GM20431 (cell line): ENCODE data around the gene CELF4.

Source experiments
- in situ Hi-C: fragments of 300-500 bp; cut with MseI, MboI; formaldehyde crosslinking; loops from one replicate; pipeline ENCODE4 v1.15.0; 2020; ENCODE audit warnings: low sequenced_read_pairs; ENCODE audit not compliant: unreplicated experiment

Gene CELF4

GRCh38 chr18:37252854-37253393 is 312.7 kb downstream of the CELF4 start:
- in situ Hi-C loops, result no loop called here

- in situ Hi-C loops, result no loop called here
These were observed 313.3 kb downstream of the CELF4 start for GRCh38 chr18:37252342-37252741.

- in situ Hi-C loops, result no loop called here
These were observed 313.9 kb downstream of the CELF4 start for GRCh38 chr18:37251679-37252078.

DNA sequence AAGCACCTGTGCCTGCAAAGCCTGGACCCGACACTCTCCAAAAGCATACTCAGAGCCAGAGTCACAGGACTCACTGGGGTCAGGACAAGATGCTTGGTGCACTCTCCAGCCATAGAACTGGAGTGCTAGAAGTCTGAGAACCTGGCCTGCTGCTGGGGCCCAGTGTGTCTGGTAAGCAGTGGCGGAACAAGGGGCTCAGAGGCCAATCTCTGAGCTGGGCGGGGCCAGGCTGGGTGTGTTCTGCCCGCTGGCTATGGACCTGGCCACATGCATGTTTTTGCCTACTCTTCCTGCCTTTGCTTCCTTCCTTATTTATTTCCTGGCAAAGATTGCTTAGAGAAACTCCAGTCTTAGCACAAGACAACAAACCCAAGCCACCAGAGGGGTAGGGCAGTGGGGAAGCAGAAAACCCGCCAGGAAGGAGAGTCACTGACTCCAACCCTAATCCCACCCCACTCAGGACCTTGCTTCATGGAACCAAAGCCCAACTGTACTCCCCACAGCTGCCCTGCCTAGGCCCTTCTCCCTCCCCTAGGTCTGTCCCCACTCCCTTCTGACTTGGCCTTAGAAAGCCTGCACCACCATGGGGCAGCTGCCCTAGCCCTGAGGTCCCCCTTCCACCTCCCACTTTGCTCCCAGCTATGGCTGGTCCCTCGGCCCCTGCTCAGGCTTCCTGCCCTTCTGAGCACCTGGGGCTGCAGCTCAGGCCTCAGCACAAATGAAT is 315.5 kb downstream of the CELF4 start:
- in situ Hi-C loops, result no loop called here

- in situ Hi-C loops, result no loop called here
These were observed 316.3 kb downstream of the CELF4 start for GRCh38 chr18:37249171-37249886.

GRCh38 chr18:37248281-37248680 is 317.3 kb downstream of the CELF4 start:
- in situ Hi-C loops, result no loop called here

DNA sequence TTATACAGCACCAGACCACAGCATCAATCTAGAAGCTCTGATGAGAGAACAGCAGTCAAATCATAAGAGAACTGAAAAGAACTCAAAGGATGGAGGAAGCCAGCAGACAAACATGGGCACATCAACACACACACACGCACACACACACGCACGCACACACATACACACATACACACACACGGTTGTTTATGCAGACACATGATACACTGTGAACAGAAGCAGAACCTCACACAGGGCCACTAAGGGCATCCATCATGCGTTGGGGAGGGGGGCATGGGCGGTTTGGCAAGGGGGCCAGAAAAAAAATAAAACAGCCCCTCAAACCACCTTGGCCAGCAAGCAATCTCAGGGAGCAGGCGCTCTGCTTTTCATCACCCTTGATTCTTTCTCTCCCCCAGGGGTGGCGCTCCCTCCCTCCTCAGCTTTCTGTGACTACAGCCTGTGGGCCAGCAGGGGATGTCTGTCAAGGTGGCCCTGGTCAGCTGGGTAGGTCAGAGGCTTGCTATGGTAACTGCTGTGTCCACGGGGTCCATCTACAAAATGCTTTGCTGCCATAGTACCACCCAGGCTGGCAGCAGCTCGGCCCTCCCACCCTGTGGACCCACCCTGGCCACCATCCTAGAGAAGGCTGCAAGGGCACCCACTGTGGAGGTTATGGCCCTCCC is 318.0 kb downstream of the CELF4 start:
- in situ Hi-C loops, result no loop called here

GRCh38 chr18:37246779-37247340 is 318.7 kb downstream of the CELF4 start:
- in situ Hi-C loops, result no loop called here

DNA sequence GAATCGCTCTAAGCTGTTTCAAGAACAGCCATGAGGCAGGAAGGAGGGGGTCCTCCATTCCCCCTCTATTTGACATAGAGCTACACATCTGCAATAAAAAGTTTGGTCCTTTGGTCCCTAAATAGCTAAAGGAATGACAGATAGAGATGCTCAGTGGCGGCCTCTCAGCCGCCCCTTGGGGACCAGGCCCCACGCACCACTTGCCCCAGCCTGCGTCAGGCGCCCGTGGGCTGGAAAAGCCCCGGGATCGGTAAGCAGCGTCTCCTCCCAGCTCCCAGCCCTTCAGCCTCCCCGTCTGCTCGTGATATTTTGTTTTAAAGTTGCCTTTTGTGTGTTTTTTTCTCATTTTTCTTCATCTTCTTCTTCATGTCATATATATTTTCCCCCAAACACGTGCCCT is 321.0 kb downstream of the CELF4 start:
- in situ Hi-C loops, result no loop called here

DNA sequence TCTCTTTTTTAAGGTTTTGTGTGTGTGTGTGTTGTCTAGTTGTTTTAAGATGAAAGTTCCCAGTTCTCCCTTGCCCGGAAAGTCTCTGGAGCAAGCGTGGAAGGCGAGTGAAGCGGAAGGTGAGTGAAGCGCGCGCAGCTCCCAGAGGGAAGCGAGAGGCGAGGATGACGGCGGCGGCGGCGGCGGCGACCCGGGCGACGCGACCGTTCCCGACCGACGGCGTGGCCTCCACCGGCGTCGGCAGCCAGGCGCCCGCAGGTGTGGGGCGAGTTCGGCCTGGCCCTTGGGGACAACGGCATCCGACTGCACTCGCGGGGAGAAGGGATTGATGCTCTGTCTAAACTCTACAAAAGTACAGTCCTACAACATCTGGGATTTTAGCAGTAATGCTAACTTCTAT is 321.9 kb downstream of the CELF4 start:
- in situ Hi-C loops, result no loop called here

GRCh38 chr18:37242826-37243560 is 322.6 kb downstream of the CELF4 start:
- in situ Hi-C loops, result no loop called here

DNA sequence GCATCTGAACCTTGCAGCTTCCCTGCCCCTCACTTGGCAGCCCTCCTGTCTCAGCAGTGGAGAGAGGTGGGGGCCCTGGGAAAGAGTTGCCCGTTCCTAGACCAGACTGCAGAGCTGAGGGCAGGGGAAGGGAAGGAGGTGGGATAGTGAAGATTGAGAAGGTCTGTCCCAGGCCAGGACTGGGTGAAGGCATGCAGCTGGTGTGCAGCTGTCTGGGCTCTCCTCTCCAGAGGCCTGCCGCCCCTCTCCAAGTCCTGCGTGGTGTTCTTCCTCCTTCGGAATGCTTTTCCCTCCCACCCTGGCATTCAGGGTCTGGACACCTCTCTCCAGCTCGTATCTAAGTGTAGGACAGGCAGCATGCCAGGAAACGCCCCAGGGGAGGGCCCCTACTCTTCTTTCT is 323.5 kb downstream of the CELF4 start:
- in situ Hi-C loops, result no loop called here

GRCh38 chr18:37238282-37239108 is 327.1 kb downstream of the CELF4 start:
- in situ Hi-C loops, result no loop called here

GRCh38 chr18:37235583-37235982 is 330.0 kb downstream of the CELF4 start:
- in situ Hi-C loops, result no loop called here

GRCh38 chr18:37231251-37231650 is 334.3 kb downstream of the CELF4 start:
- in situ Hi-C loops, result no loop called here

DNA sequence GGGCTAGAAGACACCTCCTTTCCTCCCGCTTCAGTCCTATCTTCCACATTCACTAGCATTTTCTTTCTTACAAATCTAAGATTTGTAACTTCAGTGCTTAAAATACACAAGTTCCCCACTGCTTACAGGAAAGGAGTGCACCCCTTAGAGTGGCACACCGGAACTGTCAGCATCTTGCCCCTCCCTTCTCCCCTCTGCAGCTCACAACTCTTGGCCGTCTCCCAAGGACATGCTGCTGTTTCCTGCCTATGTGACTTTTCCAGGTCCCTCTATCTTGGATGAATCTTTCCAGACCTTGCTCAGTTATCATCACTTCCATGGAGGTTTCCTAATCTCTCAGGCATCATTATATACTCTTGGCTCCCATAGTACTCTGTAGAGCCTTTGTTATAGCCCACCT is 334.8 kb downstream of the CELF4 start:
- in situ Hi-C loops, result no loop called here

DNA sequence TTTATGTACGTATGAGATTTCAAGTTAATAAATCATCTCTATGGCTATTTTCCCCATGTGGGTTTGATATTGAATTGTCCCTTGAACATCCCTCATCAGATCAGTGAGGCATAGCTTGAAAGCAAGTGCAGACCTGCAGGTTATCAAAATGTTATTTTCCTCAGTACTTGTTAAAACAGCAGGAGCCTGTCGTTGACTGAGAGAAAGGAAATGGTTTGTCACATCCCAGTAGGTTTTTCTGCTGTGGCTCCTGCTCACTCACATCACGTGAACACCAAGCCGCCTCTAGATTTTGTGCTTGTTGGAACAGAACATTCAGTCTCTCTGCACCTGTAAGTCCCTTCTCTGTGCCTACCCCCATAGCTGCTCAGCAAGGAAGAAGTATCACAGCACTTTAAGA is 340.3 kb downstream of the CELF4 start:
- in situ Hi-C loops, result no loop called here

- in situ Hi-C loops, result no loop called here
These were observed 342.6 kb downstream of the CELF4 start for GRCh38 chr18:37222999-37223378.

- in situ Hi-C loops, result no loop called here
These were observed 343.1 kb downstream of the CELF4 start for GRCh38 chr18:37222354-37222998.
